HepG2 (cell line): ENCODE results near the gene COPB2. TPM values are rescaled to one million over a fixed set of nuclear protein-coding genes. Genes with fewer than 3 reads are reported as not detected.

Experiments
- ATAC-seq: fragments of 200-7000 bp; cut with Tn5 transposase; 3 replicates; pipeline ENCODE4 v1.9.1; 2020; ENCODE audit warnings: mild to moderate bottlenecking, moderate library complexity
- BruUV-seq: library from RNA; stranded (reverse); fragments of 400-500 nt; replicated peaks from 2 replicates; lab custom pipeline; 2021; lab: Mats Ljungman, UMichigan
- CTCF ChIA-PET: fragments of 300-600 bp; formaldehyde crosslinking; extraction: SDS; loops from one replicate; lab custom pipeline; 2021; ENCODE audit warnings: low total read pairs, inconsistent platforms, low intra/inter-chr PET ratio; lab: Yijun Ruan, JAX
- POLR2A ChIA-PET: fragments of 350-600 bp; sonication (Branson Sonifier 250); formaldehyde crosslinking; loops from one replicate; lab custom pipeline; 2020; ENCODE audit warnings: antibody characterized with exemption, inconsistent platforms; lab: Yijun Ruan, JAX
- DNase-seq: peaks from one replicate; pipeline ENCODE4 v3.0.0-alpha.2; 2015; ENCODE audit warnings: low spot score
- FAIRE-seq: peaks from 3 replicates; lab custom pipeline; 2011; peaks lifted over from hg19 to GRCh38; lab: Jason Lieb, UNC
- H2AFZ ChIP-seq: one replicate; pipeline ENCODE4 v1.6.1; 2011; ENCODE audit warnings: low read length, inconsistent platforms
- H3K27ac ChIP-seq: fragments of 300-600 bp; 3 replicates; pipeline ENCODE4 v1.8.0; 2011; ENCODE audit warnings: mixed run types, mild to moderate bottlenecking, mixed read lengths, low read length, inconsistent platforms; ENCODE audit not compliant: insufficient read depth; ENCODE audit errors: extremely low read length
- H3K27me3 ChIP-seq, 2 experiments: fragments of 200-600 bp in 1 of 2; 2 replicates in 1 of 2; 3 replicates in 1 of 2; pipeline versions ENCODE4 v1.6.0 to v1.8.0; 2011; ENCODE audit warnings: low read length in 2 of 2, mild to moderate bottlenecking in 2 of 2, moderate library complexity in 2 of 2, inconsistent platforms in 1 of 2; ENCODE audit not compliant: insufficient read depth in 2 of 2, control insufficient read depth in 1 of 2
- H3K36me3 ChIP-seq, 2 experiments: fragments of 200-600 bp in 1 of 2; replicated peaks in 1 of 2; 2 replicates in 1 of 2; 3 replicates in 1 of 2; pipeline versions ENCODE4 v1.5.1 to v1.8.0; 2011; ENCODE audit warnings: low read length in 2 of 2, inconsistent platforms in 1 of 2; ENCODE audit not compliant: insufficient read depth in 2 of 2, control insufficient read depth in 1 of 2
- H3K4me1 ChIP-seq: 2 replicates; pipeline ENCODE4 v1.5.1; 2012; ENCODE audit warnings: low read length, inconsistent platforms; ENCODE audit not compliant: insufficient read depth
- H3K4me2 ChIP-seq: 2 replicates; pipeline ENCODE4 v1.6.0; 2011; ENCODE audit warnings: low read depth, low read length, inconsistent platforms
- H3K4me3 ChIP-seq, 3 experiments: fragments of 200-600 bp in 1 of 3; sonication (generic), shearing (Covaris generic) in 1 of 3; replicated peaks in 1 of 3; 2 replicates each; pipeline ENCODE4 v1.5.1; 2011 to 2016; ENCODE audit warnings: low read length in 3 of 3, inconsistent platforms in 2 of 3, low read depth in 2 of 3, mild to moderate bottlenecking in 2 of 3, control low read depth in 1 of 3, mixed read lengths in 1 of 3; ENCODE audit not compliant: insufficient read depth in 1 of 3
- H3K79me2 ChIP-seq: one replicate; pipeline ENCODE4 v1.6.1; 2011; ENCODE audit warnings: low read length, inconsistent platforms; ENCODE audit not compliant: insufficient read depth
- H3K9ac ChIP-seq: 2 replicates; pipeline ENCODE4 v1.6.0; 2011; ENCODE audit warnings: mild to moderate bottlenecking, low read depth, low read length, inconsistent platforms; ENCODE audit not compliant: insufficient read depth
- H3K9me3 ChIP-seq: 2 replicates; pipeline ENCODE4 v1.5.1; 2012; ENCODE audit warnings: mild to moderate bottlenecking, low read length
- H4K20me1 ChIP-seq: 2 replicates; pipeline ENCODE4 v1.6.0; 2011; ENCODE audit warnings: inconsistent platforms, mild to moderate bottlenecking, low read length, moderate library complexity; ENCODE audit not compliant: insufficient read depth
- CBX2 ChIP-seq, 2 experiments: fragments of 200-600 bp in 1 of 2; sonication (generic); formaldehyde crosslinking in 1 of 2; IDR thresholded peaks; 2 replicates each; pipeline versions ENCODE4 v1.7.0 to v1.8.1; 2018 to 2022; ENCODE audit warnings: low read depth in 2 of 2, low read length in 1 of 2, mild to moderate bottlenecking in 1 of 2, missing genetic modification reagents in 1 of 2
- CHD2 ChIP-seq: IDR thresholded peaks from 2 replicates; pipeline ENCODE4 v1.6.1; 2011; ENCODE audit warnings: low read depth, low read length, improper control_type of control experiment
- HNRNPK ChIP-seq: fragments of 200-400 bp; formaldehyde crosslinking; IDR thresholded peaks from 2 replicates; pipeline ENCODE4 v1.6.1; 2018; ENCODE audit warnings: low read length, low read depth, moderate library complexity, mild to moderate bottlenecking; ENCODE audit not compliant: poor library complexity, severe bottlenecking
- KMT2B ChIP-seq: IDR thresholded peaks from 2 replicates; pipeline ENCODE4 v1.6.1; 2016; ENCODE audit warnings: missing genetic modification reagents, missing compliant biosample characterization
- MTF1 ChIP-seq: sonication (generic); formaldehyde crosslinking; IDR thresholded peaks from 2 replicates; pipeline ENCODE4 v1.5.0; 2020; ENCODE audit warnings: missing genetic modification reagents
- NFE2 ChIP-seq: sonication (generic); formaldehyde crosslinking; IDR thresholded peaks from 2 replicates; pipeline ENCODE4 v1.4.0; 2020; ENCODE audit warnings: missing genetic modification reagents
- NR2F1 ChIP-seq, 2 experiments: fragments of 450-650 bp in 1 of 2; formaldehyde crosslinking in 1 of 2; IDR thresholded peaks; 2 replicates each; pipeline versions ENCODE4 v1.5.0 to v1.6.1; 2016 to 2020; ENCODE audit warnings: mild to moderate bottlenecking in 1 of 2, missing compliant biosample characterization in 1 of 2, missing genetic modification reagents in 1 of 2, moderate library complexity in 1 of 2
- NR2F6 ChIP-seq, 2 experiments: IDR thresholded peaks; 2 replicates each; pipeline ENCODE4 v1.6.1; 2016; ENCODE audit warnings: antibody characterized with exemption in 1 of 2, mild to moderate bottlenecking in 1 of 2
- RFXAP ChIP-seq: sonication (generic); formaldehyde crosslinking; IDR thresholded peaks from 2 replicates; pipeline ENCODE4 v1.4.0; 2020; ENCODE audit warnings: missing genetic modification reagents, borderline replicate concordance
- RXRA ChIP-seq: sonication (generic); formaldehyde crosslinking; IDR thresholded peaks from 2 replicates; pipeline ENCODE4 v1.5.1; 2020; ENCODE audit warnings: missing genetic modification reagents
- STAG1 ChIP-seq: sonication (generic); formaldehyde crosslinking; IDR thresholded peaks from 2 replicates; pipeline ENCODE4 v1.4.0; 2020; ENCODE audit warnings: missing genetic modification reagents
- SUZ12 ChIP-seq: fragments of 150-350 bp; IDR thresholded peaks from 2 replicates; pipeline ENCODE4 v1.6.1; 2014; ENCODE audit warnings: low read depth, low read length
- XRCC5 ChIP-seq: fragments of 200-400 bp; formaldehyde crosslinking; optimal IDR thresholded peaks from 2 replicates; pipeline ENCODE3; 2017; ENCODE audit warnings: mild to moderate bottlenecking, low read length
- ZBTB20 ChIP-seq: sonication (generic); formaldehyde crosslinking; IDR thresholded peaks from 2 replicates; pipeline ENCODE4 v1.8.1; 2023; ENCODE audit warnings: missing genetic modification reagents, low read depth, mild to moderate bottlenecking, borderline replicate concordance
- ZKSCAN1 ChIP-seq: fragments of 150-350 bp; IDR thresholded peaks from 2 replicates; pipeline ENCODE4 v1.6.1; 2014; ENCODE audit warnings: low read length
- WGBS: methylation state at CpG from one replicate; pipeline ENCODE4 v1.1.6; 2017; ENCODE audit warnings: low lambda C conversion rate; 5-methylcytosine and 5-hydroxymethylcytosine counted together
- in situ Hi-C: cut with HindIII; loops from 2 replicates; pipeline ENCODE4 v1.10.0; 2017; ENCODE audit warnings: low pct_unique_long_range_greater_than_20kb; ENCODE audit not compliant: extremely low pct_ligation_motif_present
- intact Hi-C: fragments of 100-400 bp; cut with micrococcal nuclease; formaldehyde crosslinking; loops from one replicate; pipeline ENCODE4 v1.10.0; 2022; ENCODE audit not compliant: unreplicated experiment
- polyA plus RNA-seq, 8 experiments: library from polyadenylated mRNA; depleted of rRNA in 3 of 8; stranded (reverse) in 7 of 8; unstranded in 1 of 8; fragments of >200 nt; fragmentation: Illumina TruSeq in 4 of 8; extraction: Trizol in 4 of 8; gene quantifications; 2 replicates each; pipeline versions ENCODE4 v1.2.1 to v1.2.3, GENCODE V29; 2011 to 2016; ENCODE audit warnings: low read depth in 4 of 8, missing spikeins in 1 of 8, mixed read lengths in 1 of 8; ENCODE audit not compliant: insufficient read depth in 1 of 8
- total RNA-seq, 5 experiments: library from RNA; depleted of rRNA; stranded (reverse); fragments of >200 nt; fragmentation: Illumina TruSeq; extraction: Trizol; gene quantifications; 2 replicates each; pipeline ENCODE4 v1.2.3, GENCODE V29; 2016; ENCODE audit warnings: low read depth in 1 of 5
- TF ChIP-seq, protein P1 (sequence below): sonication (generic); formaldehyde crosslinking; IDR thresholded peaks from 2 replicates; pipeline ENCODE4 v1.4.0; 2020; ENCODE audit warnings: missing genetic modification reagents
- TF ChIP-seq, protein P2 (sequence below): sonication (generic); formaldehyde crosslinking; IDR thresholded peaks from 2 replicates; pipeline ENCODE4 v1.8.1; 2023; ENCODE audit warnings: mild to moderate bottlenecking, inconsistent platforms, moderate library complexity, missing genetic modification reagents, borderline replicate concordance
- TF ChIP-seq, protein P3 (sequence below): sonication (generic); formaldehyde crosslinking; conservative IDR thresholded peaks from 2 replicates; pipeline ENCODE4 v1.4.0; 2020; ENCODE audit warnings: mild to moderate bottlenecking, missing genetic modification reagents, moderate library complexity

Gene COPB2
- total and polyA plus RNA-seq, 2 of the 13 experiments (the other 11 are each of a cell fraction or from before 2014, with no cell fraction given) = 83.3 to 217 TPM

DNA sequence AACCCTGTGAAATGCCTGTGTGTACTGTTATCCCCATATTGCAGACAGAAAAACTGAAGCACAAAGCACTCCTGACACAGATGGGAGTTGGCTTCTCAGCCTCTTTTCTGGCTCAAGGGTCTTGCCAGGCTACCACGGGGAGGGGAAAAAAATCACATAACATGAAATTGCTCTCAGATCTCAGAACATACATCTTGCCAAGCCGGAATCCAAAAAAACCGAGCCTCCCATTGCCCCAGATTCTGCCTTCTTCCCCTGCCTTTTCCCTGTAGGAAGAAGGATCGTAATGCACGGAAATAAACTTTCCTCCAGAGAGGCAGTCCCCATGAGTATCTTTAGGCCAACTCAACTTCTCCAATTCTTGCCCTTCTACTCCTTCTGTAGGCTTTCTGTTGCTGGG, 62.2 kb downstream of the COPB2 start:
- CTCF ChIA-PET = interaction anchor here (1.7 kb wide), 1 partner anchor 215 kb away, joined by 5 read pairs; no protein-coding TSS in a partner anchor
- BruUV-seq = no TSS peak

More for the DNA sequence above, 62.2 kb downstream of the COPB2 start:
- Histone ChIP-seq H3K4me1 (peaks cover 4% of the 10 kb centered on the region; the same call in 1 of the 2 replicates), H3K9me3 (no peaks in the 10 kb centered on the region), H4K20me1 (no peaks in the 10 kb centered on the region), H3K4me2 (no peak overlapping the region), H3K27ac (no peak overlapping the region), H2AFZ (no peak overlapping the region), H3K36me3 (no peaks in the 10 kb centered on the region), H3K79me2 (no peaks in the 10 kb centered on the region), H3K4me3 (no peak overlapping the region), H3K9ac (no peak overlapping the region), H3K27me3 (peaks cover 6 to 28% of the 10 kb centered on the region in 2 experiments; a peak in 4 of 5 replicates)
- in situ Hi-C loops = loop anchor here (5.0 kb wide), 2 partner anchors 215 to 390 kb away; no protein-coding TSS in a partner anchor
- intact Hi-C loops = loop anchor here (2.0 to 10.0 kb wide), 2 partner anchors 42 to 122 kb away; no protein-coding TSS in a partner anchor
- WGBS = 24% methylated on average over 5 of the region's 5 CpGs
- no peak for TF ChIP-seq HNRNPK
- no peak for TF ChIP-seq RXRA (CRISPR knock-in tag)
- no peak for TF ChIP-seq XRCC5
- no peak for TF ChIP-seq CHD2
- TF ChIP-seq ZBTB20 = no peak
- no peak for TF ChIP-seq NR2F6 (IDR thresholded peaks at IDR 0.05)
- no peak for TF ChIP-seq NR2F6 (CRISPR knock-in tag; IDR thresholded peaks at IDR 0.05)
- TF ChIP-seq CBX2 (IDR thresholded peaks at IDR 0.05; ENCODE audit: low read depth, low read length) = no peak
- no peak for TF ChIP-seq CBX2 (CRISPR knock-in tag; IDR thresholded peaks at IDR 0.05; ENCODE audit: low read depth)
- no peak for TF ChIP-seq RFXAP
- TF ChIP-seq, protein P1, sequence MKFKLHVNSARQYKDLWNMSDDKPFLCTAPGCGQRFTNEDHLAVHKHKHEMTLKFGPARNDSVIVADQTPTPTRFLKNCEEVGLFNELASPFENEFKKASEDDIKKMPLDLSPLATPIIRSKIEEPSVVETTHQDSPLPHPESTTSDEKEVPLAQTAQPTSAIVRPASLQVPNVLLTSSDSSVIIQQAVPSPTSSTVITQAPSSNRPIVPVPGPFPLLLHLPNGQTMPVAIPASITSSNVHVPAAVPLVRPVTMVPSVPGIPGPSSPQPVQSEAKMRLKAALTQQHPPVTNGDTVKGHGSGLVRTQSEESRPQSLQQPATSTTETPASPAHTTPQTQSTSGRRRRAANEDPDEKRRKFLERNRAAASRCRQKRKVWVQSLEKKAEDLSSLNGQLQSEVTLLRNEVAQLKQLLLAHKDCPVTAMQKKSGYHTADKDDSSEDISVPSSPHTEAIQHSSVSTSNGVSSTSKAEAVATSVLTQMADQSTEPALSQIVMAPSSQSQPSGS = no peak
- TF ChIP-seq, protein P2, sequence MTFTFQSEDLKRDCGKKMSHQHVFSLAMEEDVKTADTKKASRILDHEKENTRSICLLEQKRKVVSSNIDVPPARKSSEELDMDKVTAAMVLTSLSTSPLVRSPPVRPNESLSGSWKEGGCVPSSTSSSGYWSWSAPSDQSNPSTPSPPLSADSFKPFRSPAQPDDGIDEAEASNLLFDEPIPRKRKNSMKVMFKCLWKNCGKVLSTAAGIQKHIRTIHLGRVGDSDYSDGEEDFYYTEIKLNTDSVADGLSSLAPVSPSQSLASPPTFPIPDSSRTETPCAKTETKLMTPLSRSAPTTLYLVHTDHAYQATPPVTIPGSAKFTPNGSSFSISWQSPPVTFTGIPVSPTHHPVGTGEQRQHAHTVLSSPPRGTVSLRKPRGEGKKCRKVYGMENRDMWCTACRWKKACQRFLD (CRISPR knock-in tag) = no peak
- TF ChIP-seq NFE2 (CRISPR knock-in tag) = no peak
- no peak for TF ChIP-seq NR2F1 (CRISPR knock-in tag; IDR thresholded peaks at IDR 0.05)
- TF ChIP-seq MTF1 = no peak
- TF ChIP-seq STAG1 = no peak
- no peak for TF ChIP-seq ZKSCAN1
- TF ChIP-seq KMT2B (CRISPR knock-in tag) = no peak
- TF ChIP-seq, protein P3, sequence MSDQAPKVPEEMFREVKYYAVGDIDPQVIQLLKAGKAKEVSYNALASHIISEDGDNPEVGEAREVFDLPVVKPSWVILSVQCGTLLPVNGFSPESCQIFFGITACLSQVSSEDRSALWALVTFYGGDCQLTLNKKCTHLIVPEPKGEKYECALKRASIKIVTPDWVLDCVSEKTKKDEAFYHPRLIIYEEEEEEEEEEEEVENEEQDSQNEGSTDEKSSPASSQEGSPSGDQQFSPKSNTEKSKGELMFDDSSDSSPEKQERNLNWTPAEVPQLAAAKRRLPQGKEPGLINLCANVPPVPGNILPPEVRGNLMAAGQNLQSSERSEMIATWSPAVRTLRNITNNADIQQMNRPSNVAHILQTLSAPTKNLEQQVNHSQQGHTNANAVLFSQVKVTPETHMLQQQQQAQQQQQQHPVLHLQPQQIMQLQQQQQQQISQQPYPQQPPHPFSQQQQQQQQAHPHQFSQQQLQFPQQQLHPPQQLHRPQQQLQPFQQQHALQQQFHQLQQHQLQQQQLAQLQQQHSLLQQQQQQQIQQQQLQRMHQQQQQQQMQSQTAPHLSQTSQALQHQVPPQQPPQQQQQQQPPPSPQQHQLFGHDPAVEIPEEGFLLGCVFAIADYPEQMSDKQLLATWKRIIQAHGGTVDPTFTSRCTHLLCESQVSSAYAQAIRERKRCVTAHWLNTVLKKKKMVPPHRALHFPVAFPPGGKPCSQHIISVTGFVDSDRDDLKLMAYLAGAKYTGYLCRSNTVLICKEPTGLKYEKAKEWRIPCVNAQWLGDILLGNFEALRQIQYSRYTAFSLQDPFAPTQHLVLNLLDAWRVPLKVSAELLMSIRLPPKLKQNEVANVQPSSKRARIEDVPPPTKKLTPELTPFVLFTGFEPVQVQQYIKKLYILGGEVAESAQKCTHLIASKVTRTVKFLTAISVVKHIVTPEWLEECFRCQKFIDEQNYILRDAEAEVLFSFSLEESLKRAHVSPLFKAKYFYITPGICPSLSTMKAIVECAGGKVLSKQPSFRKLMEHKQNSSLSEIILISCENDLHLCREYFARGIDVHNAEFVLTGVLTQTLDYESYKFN (CRISPR knock-in tag) = no peak
- TF ChIP-seq SUZ12 = no peak
- DNase-seq (no peak), ATAC-seq (no peak), FAIRE-seq (no peak)
- POLR2A ChIA-PET = no interaction called here
